Measurements from ENCODE around the gene ALAS1.

Gene ALAS1

GRCh38 chr3:52202384-52203077, 4.6 kb downstream of the ALAS1 start:
- DNase-seq, result no peak

GRCh38 chr3:52203701-52204100, 5.7 kb downstream of the ALAS1 start:
- DNase-seq, result no peak

DNA sequence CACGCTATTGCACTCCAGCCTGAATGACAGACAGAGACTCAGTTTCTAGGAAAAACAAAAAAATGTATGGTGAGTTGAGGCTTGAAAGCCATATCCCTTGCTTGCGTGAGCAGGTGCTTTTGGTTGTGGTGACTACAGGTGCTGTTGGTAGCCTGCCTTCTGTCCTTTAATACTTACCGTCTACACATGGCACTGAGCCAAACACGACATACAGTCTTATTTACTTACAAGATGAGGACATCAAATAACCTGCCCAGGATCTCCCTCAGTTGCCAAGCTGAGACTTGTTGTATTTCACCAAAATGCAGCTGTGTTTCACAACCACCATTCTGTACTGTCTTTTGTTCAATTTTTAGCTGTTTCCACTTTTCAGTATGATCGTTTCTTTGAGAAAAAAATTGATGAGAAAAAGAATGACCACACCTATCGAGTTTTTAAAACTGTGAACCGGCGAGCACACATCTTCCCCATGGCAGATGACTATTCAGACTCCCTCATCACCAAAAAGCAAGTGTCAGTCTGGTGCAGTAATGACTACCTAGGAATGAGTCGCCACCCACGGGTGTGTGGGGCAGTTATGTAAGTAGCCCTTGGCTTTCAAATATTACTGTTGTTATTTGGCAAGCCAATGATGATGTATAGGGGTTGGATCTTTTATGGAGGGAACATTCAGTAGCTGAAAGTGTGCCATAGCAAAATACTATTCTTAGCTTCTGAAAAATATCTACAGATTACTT, 6.5 kb downstream of the ALAS1 start:
- DNase-seq, result no peak

- no peak for DNase-seq
Observed at GRCh38 chr3:52205727-52206372, 7.9 kb downstream of the ALAS1 start.

GRCh38 chr3:52208556-52208955, 10.6 kb downstream of the ALAS1 start:
- no peak for DNase-seq

GRCh38 chr3:52210037-52210436, 12.1 kb downstream of the ALAS1 start:
- no peak for DNase-seq

- no peak for DNase-seq
Observed at GRCh38 chr3:52210550-52211046, 12.6 kb downstream of the ALAS1 start.

GRCh38 chr3:52211268-52211891, 13.4 kb downstream of the ALAS1 start:
- DNase-seq, result no peak

- DNase-seq, result no peak
Observed at GRCh38 chr3:52213005-52213404, 15.0 kb downstream of the ALAS1 start.

DNA sequence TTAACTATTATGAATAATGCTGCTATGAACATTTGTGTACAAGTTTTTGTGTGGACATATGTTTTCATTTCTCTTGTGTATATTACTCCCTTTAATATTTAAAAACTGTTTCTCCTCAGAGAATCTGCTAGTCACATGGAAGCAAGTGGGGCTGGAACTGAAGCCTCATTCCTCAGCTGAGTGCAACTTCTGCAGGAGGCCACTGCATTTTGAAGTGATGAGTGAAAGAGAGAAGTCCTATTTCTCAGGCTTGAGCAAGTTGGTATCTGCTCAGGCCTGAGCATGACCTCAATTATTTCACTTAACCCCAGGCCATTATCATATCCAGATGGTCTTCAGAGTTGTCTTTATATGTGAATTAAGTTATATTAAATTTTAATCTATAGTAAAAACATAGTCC, 15.9 kb downstream of the ALAS1 start:
- DNase-seq, result no peak

DNA sequence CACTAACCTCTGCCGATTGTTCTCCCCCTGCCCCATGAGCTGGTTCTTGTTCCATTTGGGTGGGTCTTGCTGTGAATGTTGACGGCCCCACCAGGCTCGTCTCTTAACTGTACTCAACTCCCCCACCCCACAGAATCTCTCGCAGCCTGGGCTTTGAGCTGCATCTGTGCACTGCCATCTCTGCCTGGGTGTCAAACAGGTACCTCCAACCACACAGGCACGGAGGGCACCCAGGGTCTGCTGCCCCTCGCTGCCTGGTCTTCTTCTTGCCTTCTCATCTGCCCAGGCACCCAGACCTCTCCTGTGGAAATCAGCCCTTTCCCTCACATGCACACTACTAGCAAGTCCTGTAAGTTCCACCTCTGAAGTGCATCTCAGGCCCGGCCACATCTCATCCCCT, 17.4 kb downstream of the ALAS1 start:
- no peak for DNase-seq

DNA sequence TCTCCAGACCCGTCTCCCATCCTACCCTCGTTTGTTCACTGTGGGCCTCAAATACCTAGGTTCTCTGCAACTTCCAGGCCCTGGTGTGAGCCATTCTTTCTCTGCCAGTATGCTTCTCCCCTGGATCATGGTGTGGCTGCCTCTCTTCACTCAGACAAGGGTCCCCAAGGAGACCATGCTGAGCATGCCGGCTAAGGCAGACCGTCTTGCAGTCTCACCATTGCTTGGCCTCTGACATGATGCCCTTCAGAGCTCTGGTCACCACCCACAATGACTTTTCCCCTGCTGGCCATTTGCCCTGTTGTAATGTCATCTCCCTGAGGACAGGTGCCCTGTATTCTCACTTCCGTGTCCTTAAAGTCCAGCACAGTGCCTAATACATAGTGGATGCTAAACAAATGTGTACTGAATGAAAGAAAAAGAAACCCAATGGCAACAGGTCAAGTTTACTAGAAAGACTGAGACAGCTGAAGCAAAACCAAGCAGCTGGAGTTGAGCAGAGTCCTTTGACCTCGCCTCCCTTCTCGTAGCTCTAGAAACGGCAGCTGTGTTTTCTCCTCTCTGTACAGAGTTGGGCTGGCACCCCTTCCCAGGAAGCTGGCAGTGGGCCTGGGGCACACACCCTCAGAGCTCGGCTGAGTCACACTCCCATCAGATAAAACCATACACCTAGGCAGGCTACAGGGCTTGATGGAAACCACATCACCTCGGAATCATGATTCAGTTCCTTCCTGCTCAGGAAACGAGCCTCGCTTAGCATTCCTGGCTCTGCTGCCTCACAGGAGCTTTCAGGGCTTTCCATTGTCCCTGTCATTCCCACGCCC, 18.8 kb downstream of the ALAS1 start:
- peak; percentile 33 for DNase-seq

DNA sequence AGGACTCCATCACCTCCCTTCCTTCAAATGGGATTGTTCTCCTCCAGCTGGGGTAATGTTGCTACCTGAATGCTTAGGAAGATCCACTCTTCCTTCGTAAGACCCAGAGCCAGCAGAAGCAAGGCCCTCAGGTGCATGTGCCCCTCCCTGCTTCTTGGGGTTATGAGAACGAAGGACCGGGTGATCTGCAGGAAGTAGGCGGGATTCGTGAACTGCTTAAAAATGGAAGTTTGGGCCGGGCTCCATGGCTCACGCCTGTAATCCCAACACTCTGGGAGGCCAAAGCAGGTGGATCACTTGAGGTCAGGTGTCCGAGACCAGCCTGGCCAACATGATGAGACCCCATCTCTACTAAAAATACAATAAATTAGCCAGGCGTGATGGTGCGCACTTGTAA, 19.4 kb downstream of the ALAS1 start:
- DNase-seq, result no peak

- no peak for DNase-seq
Observed at GRCh38 chr3:52218026-52218425, 20.1 kb downstream of the ALAS1 start.

DNA sequence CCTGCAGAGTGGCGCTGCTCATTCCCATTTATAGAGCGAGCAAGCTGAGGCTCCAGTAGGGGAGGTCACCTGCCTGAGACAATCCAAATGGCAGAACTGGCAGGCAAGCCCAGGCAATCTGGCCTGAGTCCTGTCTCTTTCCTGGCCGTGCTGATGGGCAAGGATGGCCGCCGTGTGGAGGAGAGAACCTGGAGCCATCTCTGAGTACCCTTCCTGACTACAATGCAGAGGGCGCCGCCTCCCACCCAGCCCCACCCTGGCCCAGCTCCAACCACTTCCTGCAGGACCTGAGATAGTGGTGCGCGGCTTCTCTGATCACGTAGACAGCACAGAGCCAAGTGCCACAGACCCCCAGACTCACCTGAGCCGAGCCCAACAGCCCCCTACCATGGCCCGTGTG, 20.5 kb downstream of the ALAS1 start:
- no peak for DNase-seq

- DNase-seq, result no peak
Observed at GRCh38 chr3:52218937-52219650, 21.1 kb downstream of the ALAS1 start.

DNA sequence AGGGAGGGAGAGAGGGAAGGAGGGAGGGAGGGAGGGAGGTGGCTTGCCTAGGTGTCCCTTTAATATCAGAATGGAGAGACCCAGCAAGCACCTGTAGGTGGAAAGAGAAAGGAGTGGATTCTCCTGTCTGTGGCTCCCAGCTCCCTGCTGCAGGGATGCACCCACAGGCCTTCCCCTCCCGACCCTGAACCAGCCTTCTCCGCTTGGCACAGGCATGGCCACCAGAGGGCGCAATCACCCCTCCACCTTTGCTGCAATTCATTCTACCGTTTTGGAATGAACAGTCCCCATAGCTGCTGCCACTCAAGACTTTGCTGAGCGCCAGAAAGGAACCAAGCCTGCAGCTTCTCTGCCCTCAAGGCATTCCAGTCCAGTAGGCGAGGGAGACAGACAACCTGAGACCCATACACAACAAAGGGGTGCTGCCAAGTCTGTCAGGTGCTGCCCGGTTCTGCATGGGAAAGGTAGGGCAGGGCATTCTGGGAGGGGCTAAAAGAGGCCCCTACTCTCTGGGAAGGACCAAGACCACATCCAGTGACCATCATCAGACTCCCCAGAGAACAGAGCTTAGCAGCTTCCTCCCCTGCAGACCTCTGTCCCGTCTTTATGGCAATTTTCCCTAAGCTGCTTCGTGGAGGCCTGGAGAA, 22.5 kb downstream of the ALAS1 start:
- peak; percentile 65 for DNase-seq

GRCh38 chr3:52221141-52221562, 23.2 kb downstream of the ALAS1 start:
- DNase-seq, result no peak

- no peak for DNase-seq
Observed at GRCh38 chr3:52221563-52222318, 23.8 kb downstream of the ALAS1 start.
